Keratinocyte (primary cell): Measurements from ENCODE around the gene TRAPPC13.

Experiments used
- CTCF ChIP-seq, 3 experiments: IDR thresholded peaks in 1 of 3; conservative IDR thresholded peaks in 1 of 3; optimal IDR thresholded peaks in 1 of 3; 2 replicates in 2 of 3; 3 replicates in 1 of 3; pipeline versions ENCODE3 to v1.5.1; 2011; ENCODE audit warnings: low read length in 3 of 3, mild to moderate bottlenecking in 3 of 3, moderate library complexity in 2 of 3, control low read depth in 1 of 3, inconsistent platforms in 1 of 3; ENCODE audit not compliant: insufficient read depth in 2 of 3; ENCODE audit errors: extremely low read depth in 1 of 3
- EZH2 ChIP-seq: IDR thresholded peaks from one replicate; pipeline ENCODE4 v1.6.1; 2012; ENCODE audit warnings: inconsistent platforms, mild to moderate bottlenecking, low read length, moderate library complexity

- no peak for TF ChIP-seq CTCF (optimal IDR thresholded peaks at IDR 0.05 in 1 of 3, IDR thresholded peaks at IDR 0.05 in 1 of 3, conservative IDR thresholded peaks at IDR 0.05 in 1 of 3; ENCODE audit: extremely low read depth in 1 of 3, insufficient read depth in 2 of 3, low read length in 3 of 3)
- TF ChIP-seq EZH2, result no peak
These were observed 49.9 kb downstream of the TRAPPC13 start for GRCh38 chr5:65674749-65675148.
